Activated naive CD8-positive, alpha-beta T cell treated with anti-CD3 and anti-CD28 coated beads, Interleukin-2, amount 50 U/mL, for 16 hours (primary cell): ENCODE measurements around the gene MYPN.

Source experiments
- DNase-seq: peaks from one replicate; pipeline ENCODE4 v3.0.0-alpha.2; 2020; ENCODE audit warnings: low read depth, low spot score

MYPN gene

GRCh38 chr10:68095153-68095552, 14.1 kb upstream of the MYPN start:
- no peak for DNase-seq

- DNase-seq = no peak
These were observed 12.3 kb upstream of the MYPN start for GRCh38 chr10:68096913-68097516.

GRCh38 chr10:68099736-68100135, 9.6 kb upstream of the MYPN start:
- DNase-seq = no peak

- no peak for DNase-seq
These were observed 8.2 kb upstream of the MYPN start for GRCh38 chr10:68101066-68101465.

- no peak for DNase-seq
These were observed 5.9 kb upstream of the MYPN start for GRCh38 chr10:68103261-68103878.

- no peak for DNase-seq
These were observed 5.4 kb upstream of the MYPN start for GRCh38 chr10:68103901-68104300.

- no peak for DNase-seq
These were observed 3.5 kb upstream of the MYPN start for GRCh38 chr10:68105820-68106219.

- DNase-seq = no peak
These were observed 2.6 kb upstream of the MYPN start for GRCh38 chr10:68106656-68107055.

GRCh38 chr10:68107651-68108050, 1.6 kb upstream of the MYPN start:
- DNase-seq = no peak

- DNase-seq = no peak
These were observed 1.2 kb upstream of the MYPN start for GRCh38 chr10:68108051-68108450.

- DNase-seq = no peak
These were observed 635 bp upstream of the MYPN start for GRCh38 chr10:68108653-68109052.

- no peak for DNase-seq
These were observed 739 bp downstream of the MYPN start for GRCh38 chr10:68110027-68110426.

GRCh38 chr10:68111584-68111983, 2.3 kb downstream of the MYPN start:
- no peak for DNase-seq

- DNase-seq = no peak
These were observed 3.5 kb downstream of the MYPN start for GRCh38 chr10:68112837-68113236.

- DNase-seq = no peak
These were observed 9.4 kb downstream of the MYPN start for GRCh38 chr10:68118657-68119056.

- DNase-seq = no peak
These were observed 11.9 kb downstream of the MYPN start for GRCh38 chr10:68121020-68121743.

GRCh38 chr10:68121852-68122251, 12.6 kb downstream of the MYPN start:
- DNase-seq = no peak

GRCh38 chr10:68124718-68125117, 15.4 kb downstream of the MYPN start:
- no peak for DNase-seq

GRCh38 chr10:68125772-68126171, 16.5 kb downstream of the MYPN start:
- no peak for DNase-seq

GRCh38 chr10:68128015-68128414, 18.7 kb downstream of the MYPN start:
- no peak for DNase-seq

GRCh38 chr10:68132391-68132790, 23.1 kb downstream of the MYPN start:
- no peak for DNase-seq

GRCh38 chr10:68133523-68133922, 24.2 kb downstream of the MYPN start:
- no peak for DNase-seq

GRCh38 chr10:68135362-68135761, 26.1 kb downstream of the MYPN start:
- no peak for DNase-seq
